Measurements from ENCODE around the gene MYRIP.

- TF ChIP-seq CTCF (IDR thresholded peaks at IDR 0.05; ENCODE audit: low read depth, low read length, poor library complexity, severe bottlenecking) (no peak), EZH2phosphoT487 (IDR thresholded peaks at IDR 0.05; ENCODE audit: borderline replicate concordance, low read length) (no peak)
Observed at GRCh38 chr3:40291471-40291870, 482.1 kb downstream of the MYRIP start.

Measured in DOHH2 (cell line).